GM21528 (cell line): ENCODE measurements around the gene POMGNT1.

ENCODE experiments used
- ATAC-seq: cut with Tn5 transposase; IDR thresholded peaks from one replicate; pipeline ENCODE4 v1.9.1; 2021; ENCODE audit warnings: mild to moderate bottlenecking, moderate library complexity; ENCODE audit not compliant: unreplicated experiment, low FRiP score

Gene POMGNT1

DNA sequence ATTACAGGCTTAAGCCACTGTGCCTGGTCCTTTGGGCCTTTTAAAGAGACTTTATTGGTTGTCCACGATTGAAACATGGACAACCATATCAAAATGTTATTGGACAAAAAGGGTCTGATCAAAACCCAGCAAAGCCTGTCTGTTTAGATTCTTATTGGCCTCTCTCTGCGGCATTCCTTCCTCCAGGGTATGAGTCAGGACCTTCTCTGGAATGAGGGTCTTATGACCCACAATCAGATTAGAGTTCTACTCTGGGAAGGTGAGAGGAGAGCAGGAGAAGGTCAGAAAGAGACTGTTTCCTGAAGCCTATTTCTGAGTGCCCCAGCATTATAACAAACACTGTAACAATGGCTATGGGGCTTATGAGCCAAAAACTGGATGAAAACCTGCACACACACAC lies 12.8 kb upstream of the POMGNT1 start:
- no peak for ATAC-seq

DNA sequence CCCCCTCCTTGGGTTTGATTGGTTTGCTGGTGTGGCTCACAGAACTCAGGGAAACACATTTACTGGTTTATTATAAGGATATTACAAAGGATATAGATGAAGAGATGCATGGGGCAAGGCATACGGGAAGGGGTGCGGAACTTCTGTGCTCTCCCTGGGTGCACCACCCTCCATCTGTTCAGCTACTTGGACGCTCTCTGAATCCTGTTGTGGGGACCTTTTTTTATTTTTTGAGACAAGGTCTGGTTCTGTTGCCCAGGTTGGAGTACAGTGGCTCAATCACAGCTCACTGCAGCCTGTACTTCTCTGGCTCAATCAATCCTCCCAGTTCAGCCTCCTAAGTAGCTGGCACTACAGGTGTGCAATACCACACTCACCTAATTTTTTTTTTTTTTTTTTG lies 12.3 kb upstream of the POMGNT1 start:
- no peak for ATAC-seq

DNA sequence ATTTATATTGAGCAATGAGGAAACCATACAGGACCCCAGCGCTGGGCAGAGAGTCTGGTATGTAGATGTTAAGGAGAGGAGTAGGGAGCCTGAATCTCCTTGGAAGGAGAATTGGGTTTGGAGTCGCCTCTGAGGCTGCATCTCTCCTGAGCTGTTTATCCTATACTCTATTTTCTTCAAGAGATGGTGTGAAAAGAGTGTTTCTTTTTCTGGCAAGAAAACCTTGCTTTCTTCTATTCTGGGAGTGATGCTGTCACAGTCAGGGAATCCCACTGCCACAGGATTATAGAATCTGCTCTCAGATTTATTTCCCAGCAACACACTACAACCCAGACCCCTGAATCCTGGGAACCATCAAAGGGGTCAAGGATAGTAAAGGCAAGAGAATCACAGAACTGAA lies 8.2 kb upstream of the POMGNT1 start:
- ATAC-seq = no peak

DNA sequence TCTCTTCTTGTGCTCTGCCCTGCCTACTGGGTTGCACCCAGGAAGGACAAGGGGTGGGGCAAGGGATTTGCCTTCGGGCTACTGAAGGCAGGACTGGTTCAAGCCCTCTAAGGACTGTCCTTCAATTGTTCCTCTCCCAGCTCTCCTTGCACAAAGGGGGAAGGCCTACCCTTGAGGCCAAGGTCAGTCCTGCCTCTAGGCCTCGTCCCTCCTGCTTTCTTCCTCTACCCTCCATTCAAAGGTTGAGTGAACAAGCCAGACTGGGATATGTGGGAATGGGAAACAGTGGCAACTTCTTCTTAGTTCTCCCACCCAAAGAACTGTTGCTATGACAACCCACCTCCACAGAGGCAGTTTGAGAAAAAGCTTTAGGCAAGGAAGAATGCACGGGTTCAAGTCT lies 7.6 kb upstream of the POMGNT1 start:
- no peak for ATAC-seq

GRCh38 chr1:46205141-46205540 lies 6.9 kb upstream of the POMGNT1 start:
- ATAC-seq = no peak

- no peak for ATAC-seq
These were observed 6.1 kb upstream of the POMGNT1 start for GRCh38 chr1:46204406-46204742.

- no peak for ATAC-seq
These were observed 5.6 kb upstream of the POMGNT1 start for GRCh38 chr1:46203738-46204405.

DNA sequence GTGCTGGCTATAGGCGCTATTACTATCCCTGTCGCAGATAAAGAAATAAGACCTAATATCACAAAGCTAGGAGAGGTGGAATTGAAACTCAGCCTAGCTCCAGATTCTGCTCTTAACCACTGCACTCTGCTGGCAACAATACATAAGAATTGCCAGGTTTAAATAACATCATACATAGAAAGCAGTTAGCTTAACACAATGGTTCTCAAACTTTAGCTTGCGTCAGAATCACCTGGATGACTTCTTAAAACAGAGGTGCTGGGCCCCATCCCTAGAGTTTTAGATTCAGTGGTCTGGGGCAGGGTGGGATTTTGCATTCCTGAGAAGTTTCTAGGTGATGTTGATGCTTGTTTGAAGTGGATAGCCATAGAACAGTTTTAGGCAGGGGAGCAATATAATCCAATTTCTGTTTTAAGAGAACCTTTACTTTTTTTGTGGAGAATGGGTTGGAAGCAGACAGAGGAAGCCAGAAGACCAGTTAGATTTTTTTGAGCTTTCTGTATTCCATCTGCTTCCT lies 1.1 kb upstream of the POMGNT1 start:
- no peak for ATAC-seq

DNA sequence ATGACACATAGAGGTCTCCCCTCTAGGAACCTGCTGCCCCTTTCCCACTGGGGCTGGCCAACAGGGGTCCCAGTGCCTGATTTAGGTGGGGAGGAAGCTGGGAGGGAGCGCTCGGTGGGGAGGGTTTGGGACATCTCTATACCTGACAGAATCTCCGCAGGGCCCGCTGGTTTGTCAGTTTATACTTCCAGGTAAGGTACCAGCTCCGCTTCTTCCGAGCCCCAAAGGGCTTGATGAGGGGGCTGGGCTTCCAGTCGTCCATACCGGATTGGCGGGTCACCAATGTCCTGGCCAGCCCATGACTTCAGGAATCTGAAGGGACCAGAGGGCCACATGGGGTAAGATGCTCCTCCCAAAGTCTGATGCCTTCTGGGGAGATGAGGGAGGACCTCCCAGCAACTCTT lies 672 bp downstream of the POMGNT1 start:
- ATAC-seq = no peak

GRCh38 chr1:46196609-46197008 lies 1.6 kb downstream of the POMGNT1 start:
- ATAC-seq = no peak

DNA sequence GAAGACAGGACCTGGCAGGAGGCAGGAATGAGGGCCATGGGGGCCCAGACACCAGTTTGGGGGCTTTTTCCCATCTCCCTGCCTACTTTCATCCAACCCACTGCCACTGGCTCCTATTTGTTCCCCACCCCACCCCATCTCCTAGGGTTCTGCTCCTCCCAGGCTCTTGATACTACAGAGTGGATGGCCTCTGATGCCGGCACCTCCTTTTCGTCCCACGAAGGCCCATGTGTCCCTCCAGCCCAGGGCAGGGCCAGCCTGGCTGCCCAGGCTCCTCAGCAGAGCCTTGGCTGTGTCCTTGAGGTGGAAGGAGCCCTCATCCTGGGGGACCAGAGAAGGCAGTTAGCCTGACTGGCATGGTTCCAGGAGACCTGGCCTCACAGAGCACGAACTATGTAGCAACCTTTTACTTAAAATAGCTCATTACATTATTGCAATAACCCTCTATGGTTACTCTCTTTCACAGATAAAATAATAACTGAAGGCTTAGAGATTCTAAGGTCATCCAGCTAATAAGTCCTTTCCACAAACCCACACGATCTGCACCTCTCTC lies 3.5 kb downstream of the POMGNT1 start:
- ATAC-seq = no peak

GRCh38 chr1:46193984-46194570 lies 4.2 kb downstream of the POMGNT1 start:
- no peak for ATAC-seq

DNA sequence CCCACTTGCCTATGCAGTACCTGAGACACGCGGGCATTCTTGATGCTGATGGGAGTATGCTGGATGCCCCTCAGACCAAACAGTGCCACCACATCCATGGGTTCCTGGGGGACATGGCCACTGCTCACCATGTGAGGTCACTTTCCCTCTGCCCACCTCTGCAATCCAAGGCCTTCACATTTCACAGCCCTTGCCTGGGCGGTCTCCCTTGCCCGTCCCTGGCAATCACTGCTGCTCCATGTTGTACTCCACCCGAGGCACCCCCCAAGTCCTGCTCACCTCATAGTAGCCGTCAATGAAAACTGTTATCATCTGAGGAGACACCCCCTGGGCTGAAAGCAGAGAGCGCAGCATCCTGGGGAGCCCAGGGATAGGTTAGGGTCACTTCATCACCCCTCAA lies 4.9 kb downstream of the POMGNT1 start:
- ATAC-seq = no peak

DNA sequence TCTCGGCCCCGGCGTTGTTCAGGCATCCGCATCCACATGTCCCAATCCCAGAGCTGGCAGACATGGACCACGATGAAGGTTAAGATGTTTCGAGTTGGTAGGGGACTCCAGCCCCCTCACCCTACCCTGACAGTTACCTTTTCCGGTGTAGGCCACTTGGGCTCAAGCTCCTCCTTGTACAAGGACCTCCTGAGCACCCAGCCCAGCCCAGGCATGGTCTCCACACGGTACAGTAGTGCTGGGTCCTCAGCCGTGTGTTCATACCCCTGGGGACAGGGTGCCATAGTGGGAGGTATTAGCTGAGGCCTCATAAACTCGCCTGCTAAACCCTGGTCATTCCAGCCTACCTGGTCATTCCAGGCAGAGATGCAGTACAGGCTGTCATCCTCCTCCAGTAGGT lies 6.1 kb downstream of the POMGNT1 start:
- no peak for ATAC-seq

DNA sequence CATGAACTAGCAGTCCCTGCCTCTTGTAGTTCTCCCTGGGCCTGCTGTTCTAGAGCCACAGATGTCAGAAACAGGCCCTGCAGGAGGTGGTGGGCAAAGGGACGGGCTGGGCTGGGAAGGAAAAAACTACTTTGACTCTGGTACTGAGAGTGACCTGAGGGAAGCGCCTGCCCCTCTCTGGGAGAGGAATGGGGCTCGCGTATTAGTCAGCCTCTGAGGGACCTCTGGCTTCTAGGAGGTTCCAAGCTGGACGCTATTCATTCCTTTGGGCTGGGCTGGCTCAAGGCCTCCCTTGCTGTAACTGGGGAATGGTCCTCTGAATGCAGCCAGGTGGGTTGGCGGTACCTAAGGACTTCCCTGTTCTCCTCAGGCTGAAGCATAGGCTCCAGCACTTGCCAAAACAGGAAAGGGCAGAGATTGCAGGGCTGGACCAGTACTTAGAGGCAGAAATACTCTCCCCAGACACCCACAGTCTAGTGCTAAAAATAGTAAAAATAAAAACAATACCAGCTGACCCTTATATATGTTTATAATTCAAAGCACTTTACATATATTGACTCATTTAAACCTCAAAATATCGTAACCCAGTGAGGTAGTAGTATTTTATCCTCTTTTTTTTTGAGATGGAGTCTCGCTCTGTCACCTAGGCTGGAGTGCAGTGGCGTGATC lies 7.1 kb downstream of the POMGNT1 start:
- no peak for ATAC-seq

DNA sequence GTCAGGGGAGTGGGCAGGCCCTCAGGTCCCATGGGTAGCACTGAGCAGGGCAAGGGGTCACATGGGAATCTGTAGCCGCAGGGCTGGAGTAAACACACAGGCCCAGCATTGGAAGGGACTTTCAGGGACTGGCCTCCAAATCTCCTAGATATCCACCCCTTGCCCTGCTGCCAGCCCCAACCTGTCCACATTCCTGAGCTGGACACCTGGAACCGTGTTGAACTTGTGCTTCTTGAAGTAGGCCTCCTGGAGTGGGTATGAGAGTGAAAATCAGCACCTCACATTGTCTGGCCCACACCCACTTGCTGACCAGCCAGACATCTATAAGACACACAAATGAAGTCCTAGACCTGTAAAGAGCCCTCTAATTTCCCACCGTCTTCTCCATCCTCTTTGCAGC lies 7.7 kb downstream of the POMGNT1 start:
- no peak for ATAC-seq

- no peak for ATAC-seq
These were observed 9.8 kb downstream of the POMGNT1 start for GRCh38 chr1:46188295-46189030.

GRCh38 chr1:46187106-46187869 lies 10.9 kb downstream of the POMGNT1 start:
- ATAC-seq = no peak

GRCh38 chr1:46186076-46186475 lies 12.2 kb downstream of the POMGNT1 start:
- ATAC-seq = no peak

DNA sequence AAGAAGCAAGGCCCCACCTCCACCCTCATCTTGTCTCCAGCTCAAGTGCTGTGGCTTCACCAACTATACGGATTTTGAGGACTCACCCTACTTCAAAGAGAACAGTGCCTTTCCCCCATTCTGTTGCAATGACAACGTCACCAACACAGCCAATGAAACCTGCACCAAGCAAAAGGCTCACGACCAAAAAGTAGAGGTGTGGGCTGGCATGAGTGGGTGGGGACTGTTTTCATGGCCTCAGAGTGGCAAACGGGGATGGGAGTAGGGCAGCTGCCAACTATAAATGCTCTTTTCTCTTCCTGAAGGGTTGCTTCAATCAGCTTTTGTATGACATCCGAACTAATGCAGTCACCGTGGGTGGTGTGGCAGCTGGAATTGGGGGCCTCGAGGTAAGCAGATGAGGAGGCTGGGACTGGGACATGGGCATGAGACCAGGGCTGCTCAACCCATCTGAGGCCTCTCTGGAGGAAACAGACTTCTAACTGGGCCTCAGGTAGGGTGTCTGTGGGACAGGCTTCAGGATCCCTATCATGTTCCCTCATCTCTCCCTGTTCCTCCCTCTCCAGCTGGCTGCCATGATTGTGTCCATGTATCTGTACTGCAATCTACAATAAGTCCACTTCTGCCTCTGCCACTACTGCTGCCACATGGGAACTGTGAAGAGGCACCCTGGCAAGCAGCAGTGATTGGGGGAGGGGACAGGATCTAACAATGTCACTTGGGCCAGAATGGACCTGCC lies 13.1 kb downstream of the POMGNT1 start:
- ATAC-seq = no peak
